Ureter (tissue), 1 donor: ENCODE results near the gene CXorf65. TPM values are rescaled to one million over a fixed set of nuclear protein-coding genes. Genes with fewer than 3 reads are reported as not detected.
A peak's percentile ranks its signal among the peaks of the same experiment; 100 is the strongest.

ENCODE experiments used
- DNase-seq: peaks from one replicate; pipeline ENCODE4 v3.0.0-alpha.2; 2020; ENCODE audit warnings: low spot score
- total RNA-seq: library from RNA; stranded (reverse); gene quantifications from one replicate; pipeline ENCODE4 v1.2.4, GENCODE V29; 2023
- donor health status: DM: yes; HTN: yes; CAD: no.

Gene CXorf65
- not detected for total RNA-seq

DNA sequence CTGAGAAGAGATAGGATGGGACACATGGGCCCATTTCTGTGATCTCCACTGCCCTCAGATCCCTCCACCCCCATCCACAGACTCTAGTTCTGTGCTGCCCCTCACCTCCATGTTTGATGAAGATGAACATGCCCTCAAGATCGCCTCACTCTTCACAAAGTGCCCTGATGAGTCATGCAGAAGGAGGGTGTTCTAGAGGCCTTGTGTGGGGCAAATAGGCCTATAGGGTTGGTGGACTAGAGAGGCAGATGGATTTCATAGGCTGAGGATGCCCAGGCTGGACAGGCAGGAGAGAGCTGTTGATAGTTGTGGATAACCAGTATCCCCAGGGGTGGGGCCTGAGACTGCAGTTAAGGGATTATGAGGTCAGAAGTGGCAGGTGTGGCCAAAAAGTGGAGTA is at the start of gene CXorf65:
Gene CXorf65, minus strand, starts transcription at position 314 of the 400 bp plus-strand sequence. Its CDS starts 184 bp downstream, at position 130.
- no peak for DNase-seq

DNA sequence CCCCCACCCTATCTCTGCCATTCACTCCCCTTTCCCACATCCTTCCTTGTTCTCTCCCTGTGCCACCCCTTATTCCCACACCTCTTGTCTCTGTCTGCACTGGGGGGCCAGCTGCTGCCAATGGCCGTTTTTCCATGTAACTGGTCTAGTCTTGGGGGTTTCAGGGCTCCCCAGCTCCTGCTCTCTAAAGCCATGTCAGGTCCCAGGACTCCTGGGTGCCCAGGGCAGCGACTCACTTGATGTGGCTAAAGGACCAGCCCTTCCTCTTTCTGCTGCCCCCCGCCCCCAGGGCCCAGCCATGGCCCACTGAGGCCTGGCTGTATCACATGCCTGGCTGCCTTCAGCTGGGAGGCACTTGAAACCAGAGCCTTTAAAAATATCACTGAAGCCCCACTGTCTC is 48.1 kb upstream of the CXorf65 start:
- DNase-seq: no peak

DNA sequence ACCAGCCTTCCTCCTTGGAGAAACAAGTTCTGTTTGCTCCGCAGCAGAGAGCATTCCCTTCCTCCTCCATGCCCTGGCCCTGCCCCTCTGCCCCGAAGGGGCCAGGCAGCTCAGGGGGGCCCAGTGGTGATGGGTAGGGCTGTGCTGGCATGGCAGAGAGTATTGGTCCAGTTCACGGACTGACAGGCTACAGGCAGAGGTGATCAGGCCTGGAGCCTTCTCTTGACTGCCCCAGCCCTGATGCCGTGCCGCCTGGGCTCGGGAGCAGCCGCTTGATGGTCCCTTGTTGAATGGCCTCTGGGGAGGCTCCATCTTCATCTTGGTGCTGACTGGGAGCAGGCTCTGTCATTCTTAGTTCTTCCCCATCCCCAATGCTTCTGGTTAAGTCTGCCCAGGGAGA is 47.7 kb upstream of the CXorf65 start:
- DNase-seq: no peak

DNA sequence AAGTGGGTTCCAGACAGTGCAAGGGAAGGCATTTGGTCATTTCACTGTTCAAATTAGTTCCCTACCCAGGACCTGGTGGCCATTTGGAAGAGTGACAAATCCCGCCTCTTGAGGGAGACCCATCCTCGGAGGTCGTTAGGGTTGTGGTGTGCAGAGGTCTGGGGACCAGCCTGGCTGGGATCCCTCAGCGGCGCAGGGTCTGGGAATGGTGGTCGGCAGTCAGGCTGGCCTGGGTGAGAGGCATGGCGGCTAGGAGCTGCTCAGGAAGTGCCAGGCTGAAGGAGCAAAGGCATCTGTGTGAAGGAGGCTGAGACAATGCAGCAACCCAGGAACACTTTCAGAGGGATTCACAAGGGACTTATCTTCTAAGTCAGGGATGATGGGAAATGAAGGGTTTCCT is 44.8 kb upstream of the CXorf65 start:
- DNase-seq: no peak

DNA sequence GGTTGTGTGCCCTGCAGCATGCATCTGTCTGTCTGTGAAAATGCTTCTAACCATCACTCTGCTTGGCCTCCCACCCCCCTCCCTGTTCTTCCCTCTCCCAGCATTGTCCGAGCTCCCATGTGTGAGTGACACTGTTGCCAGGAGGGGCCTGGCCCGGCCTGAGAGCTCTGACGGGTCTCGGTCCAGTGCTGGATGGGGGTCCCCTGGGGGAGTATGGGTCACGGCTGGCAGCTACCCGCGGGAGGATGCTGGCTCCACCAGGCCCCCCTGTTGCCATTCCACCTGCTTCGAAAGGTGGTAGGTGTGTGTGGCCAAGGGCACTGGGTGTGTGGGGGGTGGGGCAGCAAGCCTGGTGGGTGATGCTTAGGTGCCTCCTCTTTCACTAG is 41.7 kb upstream of the CXorf65 start:
- no peak for DNase-seq

DNA sequence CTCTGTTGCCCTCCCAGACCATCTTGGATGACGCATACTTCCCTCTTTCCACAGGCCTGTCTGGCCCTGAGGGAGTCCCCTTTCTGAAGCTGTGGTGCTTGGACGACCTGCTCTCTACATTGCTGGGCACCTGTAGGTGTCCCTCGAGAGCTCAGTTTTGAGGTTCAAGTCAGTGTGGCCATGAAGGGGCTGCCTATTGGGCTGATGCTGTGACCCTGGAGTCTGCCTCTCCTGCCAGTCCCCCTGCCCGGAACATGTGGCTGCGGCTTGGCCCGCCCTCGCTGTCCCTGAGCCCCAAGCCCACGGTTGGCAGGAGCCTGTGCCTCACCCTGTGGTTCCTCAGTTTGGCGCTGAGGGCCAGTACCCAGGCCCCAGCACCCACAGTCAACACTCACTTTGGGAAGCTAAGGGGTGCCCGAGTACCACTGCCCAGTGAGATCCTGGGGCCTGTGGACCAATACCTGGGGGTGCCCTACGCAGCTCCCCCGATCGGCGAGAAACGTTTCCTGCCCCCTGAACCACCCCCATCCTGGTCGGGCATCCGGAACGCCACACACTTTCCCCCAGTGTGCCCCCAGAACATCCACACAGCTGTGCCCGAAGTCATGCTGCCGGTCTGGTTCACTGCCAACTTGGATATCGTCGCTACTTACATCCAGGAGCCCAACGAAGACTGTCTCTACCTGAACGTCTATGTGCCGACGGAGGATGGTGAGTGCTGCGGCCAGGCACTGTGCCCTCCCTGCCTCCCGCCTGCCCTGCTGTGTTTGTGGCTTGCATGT is 41.1 kb upstream of the CXorf65 start:
- no peak for DNase-seq

DNA sequence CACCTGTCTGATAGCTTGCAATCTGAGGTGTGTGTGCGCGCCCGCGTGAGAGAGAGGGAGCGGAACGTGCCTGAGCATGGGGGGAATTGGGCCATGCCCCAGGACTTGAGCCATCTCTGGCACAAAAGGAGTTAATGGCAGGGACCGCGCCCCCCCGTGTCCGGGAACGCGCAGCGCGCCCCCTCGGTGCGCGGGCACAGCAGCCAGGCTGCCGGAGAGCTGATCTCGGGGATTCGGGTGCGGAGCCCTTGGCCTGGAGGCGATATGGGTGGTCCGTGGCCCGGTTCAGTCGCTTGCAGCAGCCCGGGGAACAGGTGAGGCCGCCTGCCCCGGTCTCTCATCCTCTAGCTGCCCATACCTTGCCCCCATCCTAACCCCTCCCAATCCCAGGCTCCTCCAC is 38.1 kb upstream of the CXorf65 start, which contains the start of gene NLGN3:
Gene NLGN3, plus strand, starts transcription at position 191 of the 400 bp plus-strand sequence. CDS start 2,909 bp downstream, outside the sequence.
- DNase-seq: no peak

DNA sequence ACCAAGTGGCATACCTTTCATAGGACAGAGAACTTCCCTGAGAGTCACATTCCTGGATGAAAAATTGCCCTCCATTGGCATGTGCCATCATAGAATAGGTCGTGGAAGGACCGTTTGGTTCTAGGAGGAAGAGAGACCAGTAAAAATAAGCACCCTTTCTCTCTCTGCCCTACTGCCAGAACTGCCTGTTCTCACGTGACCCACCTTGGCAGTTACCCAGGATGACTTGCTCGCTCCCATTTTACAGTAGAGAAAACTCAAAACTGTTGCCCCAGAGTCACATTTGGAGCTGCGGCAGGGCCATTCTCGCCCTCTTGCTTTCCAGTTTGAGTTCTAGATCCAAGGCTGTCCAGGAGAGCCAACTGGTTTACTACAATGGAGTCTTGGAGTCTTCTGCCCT is 37.0 kb upstream of the CXorf65 start:
- peak; percentile 55 for DNase-seq

DNA sequence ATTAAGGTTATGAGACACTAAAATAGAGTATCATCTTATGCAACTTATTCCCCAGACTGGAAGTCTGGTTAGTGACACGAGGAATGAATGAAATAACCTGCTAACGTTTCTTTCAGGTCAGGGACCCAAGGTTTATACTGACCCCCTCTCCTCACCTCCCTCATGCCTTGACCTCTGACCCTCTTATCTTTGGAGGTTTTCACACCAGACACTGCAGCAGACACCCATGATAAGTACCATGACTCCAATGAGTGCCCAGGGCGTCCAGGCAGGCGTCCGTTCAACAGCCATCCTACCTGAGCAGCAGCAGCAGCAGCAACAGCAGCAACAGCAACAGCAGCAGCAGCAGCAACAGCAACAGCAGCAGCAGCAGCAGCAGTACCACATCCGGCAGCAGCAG is 33.9 kb upstream of the CXorf65 start:
- DNase-seq: no peak

DNA sequence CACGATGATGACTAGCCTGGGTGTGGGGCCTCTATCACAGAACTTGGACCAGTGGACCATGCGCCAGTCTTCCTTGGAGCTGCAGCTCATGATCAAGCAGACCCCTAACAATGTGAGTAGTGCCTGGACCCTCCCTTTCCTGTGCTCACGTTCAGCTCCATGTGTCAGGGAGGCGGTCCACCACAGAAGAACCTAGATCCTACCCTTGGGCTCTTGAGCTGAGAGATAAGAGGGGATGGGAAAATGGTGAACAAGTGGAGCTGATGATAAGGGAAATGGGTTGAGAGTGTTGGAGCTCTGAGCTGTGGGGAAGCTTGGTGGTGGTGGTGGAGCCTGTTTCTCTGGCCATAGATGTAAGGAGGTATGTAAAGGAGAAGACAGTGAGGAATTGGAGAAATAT is 25.0 kb upstream of the CXorf65 start:
- DNase-seq: no peak

DNA sequence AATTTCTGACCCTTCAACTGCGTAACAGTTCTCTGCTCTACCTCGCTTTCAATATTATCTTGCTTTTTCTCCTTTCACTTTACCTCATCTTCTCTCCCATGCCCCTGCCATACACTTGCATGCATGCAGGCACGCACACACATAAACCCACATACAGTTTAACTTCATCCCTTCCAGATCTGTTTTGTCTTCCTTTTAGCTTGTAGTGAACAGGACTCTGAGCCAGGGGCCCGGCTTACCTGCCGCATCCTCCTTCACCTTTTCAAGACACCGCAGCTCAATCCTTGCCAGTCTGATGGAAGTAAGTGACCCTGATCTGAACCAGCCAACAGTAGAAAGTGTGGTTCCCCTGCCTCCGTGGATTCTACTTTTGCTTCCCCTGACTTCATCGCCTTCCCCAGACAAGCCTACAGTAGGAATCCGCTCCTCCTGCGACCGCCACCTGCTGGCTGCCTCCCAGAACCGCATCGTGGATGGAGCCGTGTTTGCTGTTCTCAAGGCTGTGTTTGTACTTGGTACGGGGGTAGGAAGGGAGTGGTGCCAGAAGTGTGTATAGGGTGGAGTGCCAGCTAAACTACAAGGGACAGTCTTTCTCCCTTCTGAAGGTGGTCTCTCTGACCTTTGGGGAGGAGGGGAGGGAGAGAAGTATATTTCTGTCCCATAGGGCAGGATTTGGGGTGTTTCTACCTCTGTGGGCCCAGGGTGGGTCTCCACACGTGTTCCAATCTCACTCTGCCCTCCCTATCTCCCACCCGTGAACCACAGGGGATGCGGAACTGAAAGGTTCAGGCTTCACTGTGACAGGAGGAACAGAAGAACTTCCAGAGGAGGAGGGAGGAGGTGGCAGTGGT is 22.6 kb upstream of the CXorf65 start:
- peak; percentile 72 for DNase-seq

DNA sequence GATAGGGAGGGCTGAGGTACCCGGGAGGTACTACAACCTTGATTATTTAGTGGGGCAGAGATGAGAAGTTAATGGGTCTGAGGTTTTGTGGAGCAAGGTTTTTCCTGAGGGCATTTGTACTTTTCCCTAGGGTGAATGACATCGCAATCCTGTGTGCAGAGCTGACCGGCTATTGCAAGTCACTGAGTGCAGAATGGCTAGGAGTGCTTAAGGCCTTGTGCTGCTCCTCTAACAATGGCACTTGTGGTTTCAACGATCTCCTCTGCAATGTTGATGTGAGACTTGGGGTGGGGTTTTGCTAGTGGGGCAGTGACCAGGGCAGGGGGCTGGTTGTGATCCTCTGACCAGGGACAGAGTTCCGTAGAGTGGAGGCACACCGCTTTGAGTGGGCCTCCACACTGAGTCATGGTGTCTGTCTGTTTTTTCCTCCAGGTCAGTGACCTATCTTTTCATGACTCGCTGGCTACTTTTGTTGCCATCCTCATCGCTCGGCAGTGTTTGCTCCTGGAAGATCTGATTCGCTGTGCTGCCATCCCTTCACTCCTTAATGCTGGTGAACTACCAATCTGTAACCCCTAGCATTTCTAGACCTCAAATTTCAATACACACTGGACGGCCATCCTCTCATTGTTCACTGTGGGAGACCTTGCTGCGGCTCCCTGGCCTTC is 21.8 kb upstream of the CXorf65 start:
- DNase-seq: no peak

DNA sequence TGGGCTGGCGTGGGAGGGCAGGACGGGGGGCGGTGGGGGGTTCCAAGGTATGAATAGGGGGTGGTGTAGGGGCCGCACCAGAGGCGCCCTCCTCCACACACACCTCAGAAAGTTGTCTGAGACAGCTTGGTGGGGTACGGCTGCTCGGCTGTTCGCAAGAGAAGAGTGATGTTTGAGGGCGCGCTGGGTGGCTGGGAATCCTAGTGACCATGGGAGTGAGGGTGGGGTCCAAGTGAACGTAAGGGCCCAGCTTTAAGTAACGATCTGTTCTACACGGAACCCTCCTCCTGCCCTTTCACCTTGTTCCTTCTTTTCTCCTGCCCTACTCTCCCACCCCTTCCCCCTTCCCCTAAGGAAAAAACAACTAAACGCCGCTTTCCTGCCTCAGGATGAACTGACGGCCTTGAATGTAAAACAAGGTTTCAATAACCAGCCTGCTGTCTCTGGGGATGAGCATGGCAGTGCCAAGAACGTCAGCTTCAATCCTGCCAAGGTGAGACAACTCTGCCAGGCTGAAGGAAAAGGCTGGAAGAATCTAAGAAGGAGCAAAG is 12.5 kb upstream of the CXorf65 start:
- DNase-seq: no peak

DNA sequence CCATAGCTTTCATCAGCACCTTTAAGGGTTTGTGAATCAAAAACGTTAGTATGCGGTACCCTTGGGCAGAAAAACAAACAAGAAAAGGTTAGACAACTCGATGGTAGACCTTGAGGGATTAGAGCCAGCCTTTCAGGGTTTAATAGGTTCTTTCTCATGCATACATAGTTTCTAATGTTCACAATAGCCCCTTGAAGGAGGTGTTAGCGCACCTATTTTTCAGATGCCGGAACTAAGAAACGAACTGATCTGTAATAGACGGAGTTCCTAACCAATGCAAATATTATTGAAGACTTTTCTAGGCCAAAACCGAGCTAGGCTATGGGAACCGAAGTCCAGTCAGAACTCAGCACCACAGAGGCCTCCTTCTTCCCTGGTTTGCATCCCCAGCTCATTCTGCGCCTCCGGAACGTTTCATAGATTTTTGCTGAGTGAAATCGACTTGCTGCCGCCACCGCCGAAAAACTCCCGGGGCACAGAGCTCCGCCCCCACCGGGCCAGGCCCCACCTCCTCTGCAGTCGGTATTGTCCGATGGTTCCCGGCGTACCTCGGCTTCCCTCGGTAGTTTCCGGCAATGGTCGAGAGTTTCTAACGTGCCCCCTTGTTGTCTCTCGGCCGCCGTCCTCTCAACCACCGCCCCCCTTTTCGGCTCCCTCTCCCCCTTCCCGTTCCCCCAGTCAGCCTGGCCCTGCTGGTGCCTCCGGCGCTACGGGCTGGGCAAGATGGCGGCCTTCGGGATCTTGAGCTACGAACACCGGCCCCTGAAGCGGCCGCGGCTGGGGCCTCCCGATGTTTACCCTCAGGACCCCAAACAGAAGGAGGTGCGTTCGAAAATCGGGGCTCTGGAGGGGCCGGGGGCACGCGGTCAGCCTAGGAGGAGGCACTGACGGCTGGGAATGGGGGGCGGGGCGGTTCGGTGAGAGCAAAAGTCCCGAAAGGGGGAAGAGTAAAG is 11.8 kb upstream of the CXorf65 start, which contains the start of gene MED12:
Gene MED12, plus strand, starts transcription at position 565 of the 953 bp plus-strand sequence. Its CDS starts 159 bp downstream, at position 724.
- DNase-seq: peak; percentile 88

DNA sequence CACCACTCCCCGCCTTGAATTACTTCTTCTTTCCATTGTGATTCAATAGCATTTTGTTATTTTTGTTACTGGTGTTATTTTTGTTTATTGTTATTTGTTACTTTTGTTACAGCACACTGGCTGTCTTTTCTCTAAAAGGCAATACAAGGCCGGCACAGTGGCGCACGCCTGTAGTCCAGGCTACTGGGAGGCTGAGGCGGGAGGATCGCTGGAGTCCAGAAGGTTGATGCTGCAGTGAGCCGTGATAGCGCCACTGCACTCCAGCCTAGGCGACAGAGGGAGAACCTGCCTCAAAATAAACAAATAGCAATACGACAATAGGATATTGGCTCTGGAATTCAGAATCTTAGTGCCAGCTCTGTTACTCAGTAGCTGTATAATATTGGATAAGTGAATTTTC is 10.8 kb upstream of the CXorf65 start:
- DNase-seq: no peak

DNA sequence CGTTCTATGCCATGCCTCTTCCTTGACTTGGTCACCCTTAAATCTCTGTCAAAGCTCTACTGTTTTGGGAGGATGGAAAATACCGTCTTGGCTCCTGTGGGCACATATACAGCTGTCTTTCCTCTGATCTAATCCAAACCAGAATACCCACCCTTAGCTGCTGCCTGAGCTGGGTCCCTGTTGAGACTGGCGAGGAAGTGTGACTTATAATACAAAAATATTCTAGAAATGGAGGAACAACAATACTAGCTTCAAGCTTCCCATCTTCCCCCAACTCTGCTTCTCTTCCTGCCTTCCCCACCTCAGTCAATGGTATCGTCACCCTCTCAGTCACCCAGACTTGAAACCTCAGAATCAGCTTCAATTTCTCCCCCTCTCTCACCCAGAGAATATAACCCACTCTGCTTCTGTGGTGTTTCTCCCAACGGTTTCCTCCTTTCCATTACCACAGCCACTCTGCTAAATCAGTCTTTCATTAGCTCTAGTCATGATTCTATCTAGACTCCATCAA is 5.4 kb upstream of the CXorf65 start:
- DNase-seq: no peak

DNA sequence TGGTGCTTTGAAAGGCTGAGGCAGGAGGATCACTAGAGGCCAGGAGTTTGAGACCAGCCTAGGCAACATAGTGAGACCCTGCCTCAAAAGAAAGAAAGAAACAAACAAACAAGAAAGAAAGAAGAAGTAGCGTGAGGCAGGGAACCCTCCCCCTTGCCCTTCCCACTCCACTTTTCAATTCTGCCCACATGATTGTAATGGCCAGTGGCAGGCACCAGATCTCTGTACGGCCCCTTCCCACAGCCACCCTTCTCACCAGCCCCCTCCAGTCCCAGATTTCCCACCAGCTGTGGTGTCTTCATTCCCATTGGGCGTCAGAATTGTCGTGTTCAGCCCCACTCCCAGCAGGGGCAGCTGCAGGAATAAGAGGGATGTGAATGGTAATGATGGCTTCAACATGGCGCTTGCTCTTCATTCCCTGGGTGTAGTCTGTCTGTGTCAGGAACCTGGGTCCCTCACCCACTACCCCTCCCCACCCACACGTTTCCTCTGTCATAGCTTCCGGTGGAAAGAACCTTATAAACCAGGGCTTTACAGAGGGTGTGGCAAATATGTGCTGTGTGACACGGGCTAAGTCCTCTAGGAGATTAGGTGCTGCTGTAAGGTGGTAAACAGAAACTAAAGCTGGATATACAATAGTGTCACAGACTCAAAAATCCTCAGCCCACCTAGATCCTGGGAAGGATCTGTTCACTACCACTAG is 4.8 kb upstream of the CXorf65 start, which contains the start of gene IL2RG:
Gene IL2RG, minus strand, starts transcription at position 437 of the 703 bp plus-strand sequence. Its CDS starts 38 bp downstream, at position 399.
- DNase-seq: no peak

DNA sequence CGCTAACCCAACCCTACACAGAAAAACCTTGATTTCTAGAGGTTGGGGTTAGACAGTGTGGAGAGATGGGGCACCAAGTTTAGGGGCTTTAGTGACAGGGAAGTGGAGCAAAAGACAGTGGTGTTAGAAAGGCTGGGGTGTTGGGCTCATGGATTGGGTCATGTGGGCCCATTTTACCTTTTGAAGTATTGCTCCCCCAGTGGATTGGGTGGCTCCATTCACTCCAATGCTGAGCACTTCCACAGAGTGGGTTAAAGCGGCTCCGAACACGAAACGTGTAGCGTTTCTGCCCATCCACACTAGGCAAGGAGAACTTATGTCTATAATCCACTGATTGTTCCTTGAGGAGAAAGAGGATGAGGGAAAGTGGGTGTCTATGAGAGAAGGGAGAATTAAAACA is 2.5 kb upstream of the CXorf65 start:
- no peak for DNase-seq

DNA sequence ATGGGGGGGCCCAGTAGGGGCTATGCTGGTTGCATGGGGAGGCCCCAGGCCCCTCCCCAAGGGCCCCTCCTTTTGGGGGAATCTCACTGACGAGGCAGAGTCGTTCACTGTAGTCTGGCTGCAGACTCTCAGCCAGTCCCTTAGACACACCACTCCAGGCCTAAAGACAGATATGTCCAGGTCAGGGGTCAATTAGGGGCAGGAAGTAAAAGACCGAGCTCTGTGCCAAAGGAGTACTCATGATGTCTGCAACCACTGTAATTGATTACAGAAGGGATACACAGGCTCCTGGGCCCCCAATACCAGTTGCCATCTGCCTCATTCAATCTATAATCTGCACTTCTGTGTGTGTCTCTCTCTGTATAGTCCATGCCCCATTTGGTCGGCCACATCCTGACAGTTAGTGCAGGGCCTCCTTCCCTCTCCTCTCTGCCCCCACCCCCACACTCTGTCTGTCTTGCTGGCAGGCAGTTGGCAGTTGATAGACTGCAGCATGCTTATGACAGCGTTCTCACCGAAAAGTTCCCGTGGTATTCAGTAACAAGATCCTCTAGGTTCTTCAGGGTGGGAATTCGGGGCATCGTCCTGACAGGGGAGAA is 1.3 kb upstream of the CXorf65 start:
- DNase-seq: no peak
